GM21515 (cell line): ENCODE data around the gene GDAP2.

Source experiments
- ATAC-seq: cut with Tn5 transposase; IDR thresholded peaks from one replicate; pipeline ENCODE4 v1.9.1; 2021; ENCODE audit not compliant: unreplicated experiment

Gene GDAP2

GRCh38 chr1:117843791-117844190 lies 85.6 kb downstream of the GDAP2 start:
- ATAC-seq: no peak

GRCh38 chr1:117842408-117843170 lies 86.8 kb downstream of the GDAP2 start:
- ATAC-seq: no peak

DNA sequence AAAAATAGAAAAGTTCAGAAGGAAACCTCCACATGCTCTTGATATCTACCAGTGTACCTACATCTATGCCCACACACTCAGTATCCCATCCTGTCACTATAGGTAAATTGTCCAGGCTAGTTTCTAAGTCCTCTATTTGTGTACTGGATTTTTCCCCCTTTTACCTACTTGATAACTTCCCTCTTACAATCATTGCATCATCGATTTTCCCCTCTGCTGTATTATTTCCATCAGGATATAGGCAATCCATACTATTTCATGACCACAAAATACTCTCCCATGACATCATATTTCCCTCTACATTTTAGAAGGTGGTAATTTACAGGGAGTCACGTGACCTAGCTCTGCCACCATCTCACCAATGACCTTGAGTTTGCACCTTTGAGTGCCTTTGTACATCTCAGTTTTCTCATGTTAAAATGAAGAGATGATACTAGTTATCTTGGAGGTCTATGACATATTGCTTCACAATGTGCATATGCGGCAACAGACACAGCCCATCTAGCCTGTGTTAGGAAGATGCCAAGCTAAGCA lies 88.2 kb downstream of the GDAP2 start:
- ATAC-seq: no peak

- ATAC-seq: no peak
These were observed 90.5 kb downstream of the GDAP2 start for GRCh38 chr1:117838911-117839310.

DNA sequence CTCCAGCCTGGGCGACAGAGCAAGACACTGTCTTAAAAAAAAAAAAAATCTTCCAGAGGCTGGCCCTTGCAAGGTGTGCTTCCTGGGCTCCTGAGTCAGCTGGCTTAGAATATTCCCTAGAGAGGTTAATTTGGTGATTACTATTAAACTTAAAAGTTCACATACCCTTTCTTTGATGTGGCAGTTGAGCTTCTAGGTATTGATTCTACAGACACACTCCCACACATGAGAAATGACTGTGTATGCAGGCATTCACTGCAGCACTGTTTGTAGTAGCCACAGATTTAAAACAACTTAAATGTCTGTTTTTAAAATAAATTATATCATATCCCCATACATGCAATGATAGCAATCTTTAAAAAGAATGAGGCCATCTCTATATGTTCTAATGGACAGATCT lies 93.4 kb downstream of the GDAP2 start:
- ATAC-seq: no peak

DNA sequence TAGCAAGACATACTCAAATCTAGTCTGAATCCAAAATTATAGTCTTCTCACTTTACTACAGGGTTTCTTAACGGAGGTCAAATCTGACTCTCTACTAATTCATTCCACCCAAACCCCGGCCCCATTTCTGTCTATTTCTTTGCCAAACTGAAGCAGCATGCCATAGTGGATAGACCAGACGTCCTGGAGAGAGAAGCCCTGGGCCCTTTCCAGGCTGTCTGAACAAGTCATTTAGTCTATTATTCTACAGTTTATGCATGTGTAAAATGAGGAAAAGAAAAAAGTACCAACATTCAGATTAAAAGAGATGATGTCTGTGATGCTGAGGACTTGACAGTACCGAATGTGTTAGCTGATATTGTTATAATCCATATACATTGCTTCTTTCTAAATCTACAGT lies 95.0 kb downstream of the GDAP2 start:
- no peak for ATAC-seq

DNA sequence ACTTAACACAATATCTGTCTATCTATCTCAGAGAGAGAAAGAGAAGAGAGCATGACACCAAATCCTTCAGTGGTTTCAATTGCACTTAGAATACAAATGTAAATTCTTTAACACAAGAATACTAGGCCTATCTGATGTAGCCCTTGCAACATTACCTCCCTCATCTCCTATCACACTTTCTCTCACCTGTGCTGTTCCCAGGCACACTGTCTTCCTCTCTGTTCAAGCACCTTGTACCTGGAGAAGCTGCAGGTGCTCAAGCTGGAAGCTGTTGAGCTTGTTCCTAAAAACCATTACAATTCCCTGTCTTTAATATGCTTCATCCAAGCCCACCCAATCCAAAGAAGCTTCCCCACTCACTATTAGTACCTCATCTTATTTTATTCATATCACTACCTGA lies 97.0 kb downstream of the GDAP2 start:
- ATAC-seq: no peak

- no peak for ATAC-seq
These were observed 99.2 kb downstream of the GDAP2 start for GRCh38 chr1:117830222-117830621.

- ATAC-seq: no peak
These were observed 101.2 kb downstream of the GDAP2 start for GRCh38 chr1:117828201-117828600.

- ATAC-seq: no peak
These were observed 102.8 kb downstream of the GDAP2 start for GRCh38 chr1:117826540-117827078.

- ATAC-seq: no peak
These were observed 103.3 kb downstream of the GDAP2 start for GRCh38 chr1:117826119-117826518.

DNA sequence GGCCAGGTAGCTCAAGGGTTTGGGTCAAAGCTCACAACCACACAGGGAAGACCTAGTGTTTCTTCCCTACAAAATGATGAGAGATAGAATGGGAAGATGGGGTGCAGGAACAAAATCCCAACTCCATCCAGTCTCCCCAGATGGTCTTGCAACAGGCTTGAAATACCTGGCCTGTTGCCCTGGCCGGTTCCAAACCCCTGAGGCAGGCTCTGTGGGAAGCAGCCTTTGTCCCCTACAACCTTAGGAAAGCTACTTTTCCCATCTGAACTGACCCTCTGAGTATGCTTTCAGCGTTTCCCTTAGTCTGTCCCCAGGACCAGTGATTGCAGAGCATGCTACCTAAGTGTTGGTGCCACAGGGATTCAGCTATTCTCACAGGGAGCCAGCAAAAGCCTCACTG lies 104.0 kb downstream of the GDAP2 start:
- no peak for ATAC-seq

- no peak for ATAC-seq
These were observed 104.8 kb downstream of the GDAP2 start for GRCh38 chr1:117824616-117825015.

DNA sequence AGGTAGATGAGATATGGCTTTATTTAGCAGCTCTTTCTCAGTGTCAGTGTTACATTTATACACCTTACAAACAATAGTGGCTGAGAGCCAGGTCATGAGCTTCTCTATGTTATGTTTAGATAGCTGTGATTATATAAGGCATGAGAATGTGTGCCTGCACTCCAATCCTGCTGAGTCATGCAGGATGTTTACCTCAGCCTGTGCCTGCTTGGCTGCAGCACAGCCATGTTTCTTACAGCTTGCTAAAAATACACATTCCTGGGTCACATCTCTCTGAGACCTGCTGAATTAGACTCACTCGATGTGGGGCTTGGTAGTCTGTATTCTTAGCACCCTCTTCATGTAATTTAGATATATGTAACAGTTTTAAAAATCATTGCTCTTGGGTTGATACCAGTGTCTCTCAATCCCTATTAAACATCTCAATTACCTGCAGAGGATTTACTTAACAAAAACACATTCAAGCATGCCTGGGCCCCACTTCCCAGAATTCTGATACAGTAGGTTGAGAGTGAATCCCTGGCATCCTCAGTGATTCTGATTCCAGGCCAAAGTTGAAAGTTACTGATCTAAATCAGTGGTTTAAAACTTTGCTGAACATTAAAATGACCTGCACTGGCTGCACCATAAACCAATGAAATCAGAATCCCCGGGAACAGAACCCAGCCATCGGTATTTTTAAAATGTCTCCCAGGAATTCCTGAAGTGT lies 107.5 kb downstream of the GDAP2 start:
- no peak for ATAC-seq

- ATAC-seq: no peak
These were observed 108.1 kb downstream of the GDAP2 start for GRCh38 chr1:117821382-117821755.

DNA sequence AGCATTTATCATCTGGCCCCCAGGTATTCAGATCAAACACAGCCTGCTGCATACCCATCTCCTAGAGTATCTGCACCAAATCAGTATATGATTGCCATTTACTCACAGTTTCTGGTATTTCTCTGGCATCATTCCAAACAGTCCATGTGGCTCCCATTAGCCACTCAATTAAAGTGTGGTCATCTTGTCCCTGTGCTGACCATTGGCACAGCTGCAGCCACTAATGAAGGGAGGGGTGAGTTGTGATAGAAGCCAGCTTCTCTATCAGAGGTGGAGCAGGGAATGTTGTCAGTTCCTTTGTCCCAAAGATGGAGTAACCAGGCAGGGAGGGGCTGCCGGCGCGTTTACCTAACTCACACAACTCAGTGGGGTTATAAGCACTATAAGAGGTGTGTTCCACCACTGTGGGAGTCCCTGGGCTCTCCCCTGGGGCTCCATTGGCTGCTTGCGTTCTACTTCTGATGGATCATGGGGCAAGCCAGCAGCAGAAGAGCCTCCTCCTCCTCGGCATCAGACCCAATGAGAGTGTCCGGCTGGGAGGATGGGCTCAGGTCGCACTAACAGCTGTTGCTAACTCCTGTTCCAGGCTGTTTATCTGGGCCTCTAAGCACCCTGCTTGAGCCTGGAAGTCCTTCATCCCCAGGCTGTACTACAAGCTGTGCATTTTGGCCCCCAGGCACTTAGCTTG lies 108.6 kb downstream of the GDAP2 start:
- ATAC-seq: no peak

DNA sequence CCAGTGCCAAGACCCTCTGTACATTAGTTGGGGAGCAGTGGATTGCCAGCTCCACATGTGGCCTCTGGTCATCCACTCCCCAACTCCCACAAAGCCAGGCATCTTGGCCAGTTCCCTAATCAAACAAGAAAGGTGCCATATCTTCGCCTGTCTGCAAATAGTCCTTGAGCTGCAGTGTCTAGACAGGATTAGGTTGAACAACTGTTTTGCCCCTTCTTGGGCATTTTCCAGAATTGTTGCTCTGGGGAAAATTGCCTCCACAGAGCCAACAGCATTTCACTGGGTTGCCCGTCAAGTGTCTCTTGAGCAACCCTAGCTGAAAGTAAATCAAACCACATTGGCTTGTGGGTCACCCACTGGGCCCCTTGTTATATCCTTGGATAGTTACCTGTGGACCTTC lies 109.3 kb downstream of the GDAP2 start:
- ATAC-seq: no peak

DNA sequence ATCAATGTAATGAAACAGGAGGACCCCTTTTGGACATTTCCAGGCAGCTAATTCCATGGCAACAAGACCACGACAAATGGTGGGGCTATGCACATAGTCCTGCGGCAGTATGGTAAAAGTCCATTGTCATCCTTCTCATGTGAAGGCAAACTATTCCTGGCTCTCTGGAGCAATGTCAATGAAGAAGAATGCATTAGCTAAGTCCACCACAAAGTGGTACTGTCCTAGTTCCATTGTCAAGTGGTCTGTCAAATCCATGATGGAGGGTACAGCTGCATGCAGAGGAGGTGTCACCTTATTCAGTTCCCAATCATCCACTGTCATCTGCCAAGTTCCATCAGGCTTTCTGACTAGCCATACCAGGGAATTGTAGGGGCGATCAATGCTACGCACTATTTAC lies 110.1 kb downstream of the GDAP2 start:
- ATAC-seq: no peak

GRCh38 chr1:117818456-117818855 lies 111.0 kb downstream of the GDAP2 start:
- no peak for ATAC-seq

DNA sequence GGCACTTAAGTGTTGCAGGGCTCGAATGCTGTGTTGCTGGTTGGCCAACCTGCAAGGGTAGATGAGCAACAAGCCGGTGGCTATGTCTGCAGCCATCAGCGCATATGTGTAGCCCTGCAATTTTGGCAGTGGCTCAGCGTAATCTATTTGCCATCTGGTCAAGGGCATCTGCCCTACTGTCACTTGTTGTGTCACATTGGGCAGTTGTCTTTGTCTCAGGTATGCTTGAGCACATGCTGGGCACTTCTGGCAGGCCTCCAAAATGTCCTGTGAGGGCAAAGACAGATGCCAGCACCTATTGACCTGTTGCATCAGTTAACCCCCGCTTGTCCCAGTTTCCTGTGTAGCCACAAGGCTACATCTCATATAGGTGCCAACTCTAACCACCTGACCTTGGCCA lies 111.8 kb downstream of the GDAP2 start:
- ATAC-seq: no peak

GRCh38 chr1:117815926-117816325 lies 113.5 kb downstream of the GDAP2 start:
- ATAC-seq: no peak
